Activated CD4-positive, alpha-beta memory T cell treated with anti-CD3 and anti-CD28 coated beads for 36 hours (primary cell): ENCODE measurements around the gene NPBWR2. TPM values are rescaled to one million over a fixed set of nuclear protein-coding genes. Genes with fewer than 3 reads are reported as not detected.

Experiments
- CTCF ChIA-PET: fragments of 350-600 bp; sonication (Branson Sonifier 250); formaldehyde crosslinking; loops from one replicate; lab custom pipeline; 2021; ENCODE audit warnings: antibody characterized with exemption, inconsistent platforms; lab: Charles Lee
- POLR2A ChIA-PET: fragments of 350-600 bp; sonication (Branson Sonifier 250); formaldehyde crosslinking; loops from one replicate; lab custom pipeline; 2021; ENCODE audit warnings: antibody characterized with exemption; lab: Charles Lee
- DNase-seq: peaks from one replicate; pipeline ENCODE4 v3.0.0-alpha.2; 2020
- H3K27ac Mint-ChIP-seq: one replicate; pipeline ENCODE4 v1.8.0; 2021; ENCODE audit warnings: mixed read lengths
- H3K27me3 Mint-ChIP-seq: one replicate; pipeline ENCODE4 v1.8.0; 2021; ENCODE audit warnings: mixed read lengths
- H3K36me3 Mint-ChIP-seq: one replicate; pipeline ENCODE4 v1.8.0; 2021; ENCODE audit warnings: mixed read lengths
- H3K4me1 Mint-ChIP-seq: one replicate; pipeline ENCODE4 v1.8.0; 2021; ENCODE audit warnings: low read depth, mixed read lengths
- H3K4me3 Mint-ChIP-seq: one replicate; pipeline ENCODE4 v1.8.0; 2021; ENCODE audit warnings: mild to moderate bottlenecking, mixed read lengths
- H3K9me3 Mint-ChIP-seq: one replicate; pipeline ENCODE4 v1.8.0; 2021; ENCODE audit warnings: mixed read lengths
- intact Hi-C: fragments of 100-400 bp; cut with micrococcal nuclease; formaldehyde crosslinking; loops from one replicate; pipeline ENCODE4 v1.15.1; 2023
- total RNA-seq, 2 experiments: library from RNA; stranded (reverse); gene quantifications; one replicate each; pipeline ENCODE4 v1.2.3, GENCODE V29; 2021

The NPBWR2 gene
- total RNA-seq, 2 experiments from 2014 or later: not detected

GRCh38 chr20:64064145-64064698 lies 43.1 kb downstream of the NPBWR2 start:
- intact Hi-C loops: loop anchor here (10.0 kb wide), 3 partner anchors 61 to 529 kb away; partner anchors contain the start of genes DNAJC5 and PTK6
- POLR2A ChIA-PET: interaction anchor here (1.2 kb wide), 1 partner anchor 84 kb away, joined by 4 read pairs; the partner anchor contains the start of gene PRPF6
- Mint-ChIP-seq H3K36me3 (no peaks in the 10 kb centered on the region), H3K27me3 (no peaks in the 10 kb centered on the region), H3K4me3 (peak overlapping the region; percentile 85), H3K4me1 (peaks cover 42% of the 10 kb centered on the region), H3K27ac (peak overlapping the region; percentile 49), H3K9me3 (no peaks in the 10 kb centered on the region)
- CTCF ChIA-PET: interaction anchor here (0.8 to 1.1 kb wide), 2 partner anchors 15 to 56 kb away, joined by 3 to 4 read pairs; partner anchors contain the start of genes OPRL1 and RGS19
- no peak for DNase-seq

DNA sequence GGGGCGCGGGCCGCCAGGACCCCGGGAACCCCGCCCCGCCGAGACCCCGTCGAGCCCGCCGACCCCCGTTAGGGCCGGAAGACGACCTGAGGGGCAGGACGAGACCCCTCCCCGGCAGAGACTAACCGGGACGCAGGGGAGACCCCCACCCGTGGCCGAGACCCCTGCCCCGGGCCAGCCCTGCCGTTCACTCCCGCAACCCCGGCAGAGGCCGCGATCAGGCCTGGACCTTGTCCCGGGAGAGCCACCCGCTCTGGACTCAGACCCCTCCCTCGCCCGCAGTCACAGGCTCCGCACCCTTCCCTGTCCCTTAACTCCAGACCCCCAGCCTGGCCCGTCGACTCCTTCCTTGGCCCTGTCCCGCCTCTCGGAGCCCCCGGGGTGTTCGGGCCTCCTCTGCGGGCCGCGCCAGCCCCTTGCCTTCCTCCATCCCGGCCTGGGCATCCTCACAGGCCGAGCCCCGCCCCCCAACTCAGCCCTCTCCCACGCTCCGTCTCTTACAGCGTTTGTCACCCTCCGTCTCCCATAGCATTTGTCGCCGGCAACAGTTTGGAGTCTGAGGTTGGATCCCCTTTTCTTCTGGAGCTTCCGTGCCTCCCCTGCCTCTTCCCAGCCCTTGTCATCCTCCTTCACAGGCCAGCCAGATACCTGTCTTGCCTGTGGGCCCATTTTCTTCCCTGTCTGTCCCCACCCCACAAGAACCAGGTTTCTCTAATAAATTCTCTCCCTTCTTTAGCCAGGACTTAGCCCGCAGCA lies 43.8 kb downstream of the NPBWR2 start:
- POLR2A ChIA-PET: interaction anchor here (0.6 to 1.9 kb wide), 5 partner anchors 16 to 366 kb away, joined by 3 to 4 read pairs (median 3); partner anchors contain the start of genes OPRL1, PRPF6 and RGS19
- H3K27ac Mint-ChIP-seq: peak overlapping the region; percentile 69
- DNase-seq: peak; percentile 55
- H3K27me3 Mint-ChIP-seq: no peaks in the 10 kb centered on the region
- intact Hi-C loops: loop anchor here (1.0 to 10.0 kb wide), 5 partner anchors 15 to 529 kb away; partner anchors contain the start of genes DNAJC5, PTK6 and UCKL1
- peak overlapping the region; percentile 85 for H3K4me3 Mint-ChIP-seq
- H3K4me1 Mint-ChIP-seq: peaks cover 42% of the 10 kb centered on the region
- no peaks in the 10 kb centered on the region for H3K9me3 Mint-ChIP-seq
- no peaks in the 10 kb centered on the region for H3K36me3 Mint-ChIP-seq
- CTCF ChIA-PET: interaction anchor here (0.6 to 1.8 kb wide), 8 partner anchors 13 to 526 kb away, joined by 3 to 14 read pairs (median 4); partner anchors contain the start of genes OPRL1, PRPF6, PTK6 and RGS19

DNA sequence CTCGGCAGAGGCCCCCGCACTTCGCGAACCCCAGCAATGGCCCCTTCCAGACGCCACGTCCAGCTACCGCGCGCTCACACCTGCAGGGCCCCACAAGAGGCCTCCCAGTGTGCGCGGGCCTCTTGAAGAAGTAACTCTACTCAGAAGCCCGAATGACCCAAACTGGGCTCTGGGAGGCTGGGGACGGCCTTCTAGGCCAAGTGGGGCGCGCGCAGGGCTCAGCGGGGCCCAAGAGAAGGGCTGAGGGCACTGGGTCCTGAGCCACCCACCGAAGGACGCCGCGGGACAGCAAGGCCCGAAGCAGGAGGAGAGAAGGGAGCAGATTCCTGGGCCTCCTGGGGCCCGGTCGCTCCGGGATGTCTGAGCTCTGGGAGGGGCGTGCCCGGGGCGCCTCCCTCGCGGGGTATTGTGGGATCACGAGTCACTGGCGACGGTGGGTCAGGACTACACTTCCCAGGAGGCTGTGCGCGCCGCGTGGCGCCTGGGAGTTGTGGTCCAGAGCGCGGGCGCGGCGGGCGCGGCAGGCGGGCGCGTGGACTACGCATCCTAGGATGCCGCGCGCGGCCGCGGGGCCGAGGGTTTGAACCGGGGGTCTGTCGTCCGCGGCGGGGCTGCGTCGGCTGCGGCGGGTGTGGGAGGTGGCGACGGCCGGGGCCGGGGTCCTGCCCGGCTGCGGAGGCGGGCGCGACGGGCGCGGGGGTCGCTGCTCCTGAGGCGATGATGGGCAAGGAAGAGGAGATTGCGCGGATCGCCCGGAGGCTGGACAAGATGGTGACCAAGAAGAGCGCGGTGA lies 44.6 kb downstream of the NPBWR2 start, which contains the start of gene TCEA2:
Gene TCEA2 (plus strand): TSS at position 603 of the 793 bp plus-strand sequence. CDS start 115 bp downstream, at position 718.
- peak; percentile 97 for DNase-seq
- H3K9me3 Mint-ChIP-seq: no peaks in the 10 kb centered on the region
- H3K4me3 Mint-ChIP-seq: peak within 1 kb of the TSS; percentile 85
- H3K27me3 Mint-ChIP-seq: no peaks in the 10 kb centered on the region
- POLR2A ChIA-PET: interaction anchor here (0.6 to 1.9 kb wide), 6 partner anchors 9 to 366 kb away, joined by 3 to 4 read pairs (median 3); partner anchors contain the start of genes OPRL1, PRPF6 and RGS19
- CTCF ChIA-PET: interaction anchor here (0.5 to 1.8 kb wide), 9 partner anchors 14 to 1160 kb away, joined by 3 to 14 read pairs (median 4); partner anchors contain the start of genes PRPF6 and PTK6
- H3K36me3 Mint-ChIP-seq: no peaks in the 10 kb centered on the region
- peaks cover 44% of the 10 kb centered on the region for H3K4me1 Mint-ChIP-seq
- intact Hi-C loops: loop anchor here (1.0 to 10.0 kb wide), 6 partner anchors 16 to 528 kb away; partner anchors contain the start of genes DNAJC5, PTK6 and UCKL1
- H3K27ac Mint-ChIP-seq: peak within 1 kb of the TSS; percentile 69

DNA sequence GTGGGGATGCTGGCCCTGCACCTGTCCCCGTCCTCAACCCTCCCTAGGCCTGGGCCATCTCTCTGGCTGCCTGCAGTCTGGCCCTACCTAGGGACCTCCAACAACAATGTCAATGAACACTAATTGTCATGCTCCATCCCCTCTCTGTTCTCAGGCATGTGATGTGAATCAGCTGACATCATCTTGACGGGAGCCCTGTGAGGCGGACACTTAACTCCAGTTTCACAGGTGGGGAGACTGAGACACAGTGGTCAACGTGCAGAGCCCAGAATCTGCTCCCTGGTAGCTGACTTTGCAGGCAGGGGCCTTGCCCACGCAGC lies 45.1 kb downstream of the NPBWR2 start:
- no peak for DNase-seq
- ChIA-PET CTCF (interaction anchor here (0.6 to 1.8 kb wide), 8 partner anchors 14 to 524 kb away, joined by 3 to 14 read pairs (median 4); partner anchors contain the start of genes PRPF6 and PTK6), POLR2A (interaction anchor here (0.7 to 1.9 kb wide), 5 partner anchors 9 to 82 kb away, joined by 3 to 4 read pairs (median 3); partner anchors contain the start of genes OPRL1, PRPF6 and RGS19)
- H3K4me3 Mint-ChIP-seq: peak overlapping the region; percentile 85
- intact Hi-C loops: loop anchor here (1.0 to 10.0 kb wide), 4 partner anchors 63 to 527 kb away; partner anchors contain the start of genes DNAJC5 and PTK6
- no peak overlapping the region for H3K27ac Mint-ChIP-seq
- no peaks in the 10 kb centered on the region for H3K36me3 Mint-ChIP-seq
- H3K4me1 Mint-ChIP-seq: peaks cover 45% of the 10 kb centered on the region
- no peaks in the 10 kb centered on the region for H3K9me3 Mint-ChIP-seq
- no peaks in the 10 kb centered on the region for H3K27me3 Mint-ChIP-seq

- peaks cover 14% of the 10 kb centered on the region for H3K4me1 Mint-ChIP-seq
- ChIA-PET POLR2A (interaction anchor here (0.6 kb wide), 1 partner anchor 79 kb away, joined by 3 read pairs; the partner anchor contains the start of gene SAMD10), CTCF (interaction anchor here (1.0 to 5.8 kb wide), 3 partner anchors 20 to 79 kb away, joined by 3 to 38 read pairs (median 28); partner anchors contain the start of genes C20orf204, OPRL1, PRPF6 and RGS19)
- intact Hi-C loops: no loop called here
- no peak for DNase-seq
- H3K9me3 Mint-ChIP-seq: no peaks in the 10 kb centered on the region
- no peaks in the 10 kb centered on the region for H3K36me3 Mint-ChIP-seq
- H3K4me3 Mint-ChIP-seq: peak overlapping the region; percentile 55
- peaks cover 10% of the 10 kb centered on the region for H3K27me3 Mint-ChIP-seq
- H3K27ac Mint-ChIP-seq: peak overlapping the region; percentile 39
These were observed 48.8 kb downstream of the NPBWR2 start for GRCh38 chr20:64058536-64058935.

DNA sequence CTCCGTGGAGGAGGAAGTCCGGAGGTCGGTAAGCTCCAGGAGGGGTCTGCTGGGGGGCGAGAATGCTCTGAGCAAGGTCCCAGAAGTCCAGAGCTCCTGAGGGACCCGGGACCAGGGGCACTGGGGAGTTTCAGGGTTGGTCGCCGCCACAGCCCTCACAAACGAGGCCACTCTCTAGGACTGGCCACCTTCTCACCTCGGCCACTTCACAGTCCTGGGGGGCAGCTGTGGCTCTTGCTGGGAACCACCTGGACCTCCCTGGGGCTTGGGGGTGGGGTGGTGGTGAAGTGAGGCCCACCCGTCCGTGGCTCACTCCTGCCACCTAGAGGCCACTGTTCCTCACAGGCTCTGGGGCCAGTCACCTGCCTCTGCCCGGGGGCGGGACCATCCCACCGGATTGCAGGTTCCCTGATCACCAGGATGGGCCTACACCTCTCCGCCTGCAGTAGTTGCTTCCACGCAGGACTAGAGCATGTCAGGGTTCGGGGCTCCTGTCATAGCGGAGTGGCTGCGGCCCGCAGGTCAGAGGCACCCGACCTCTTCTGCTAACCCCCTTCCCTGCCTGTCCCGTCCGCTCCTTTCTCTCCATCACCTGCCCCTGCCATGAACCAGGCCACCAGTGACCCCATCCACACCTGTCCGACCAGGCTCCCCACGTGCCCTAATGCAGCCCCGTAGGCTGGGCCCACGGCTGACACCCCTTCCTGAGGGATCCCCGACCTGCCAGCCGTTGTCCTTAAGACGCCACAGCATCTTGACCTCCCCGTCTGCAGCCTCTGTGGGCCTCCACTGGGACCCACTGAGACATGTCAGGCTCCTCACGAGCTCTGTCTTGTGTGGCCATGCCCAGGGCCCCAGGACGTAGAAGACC lies 49.5 kb downstream of the NPBWR2 start:
- H3K27me3 Mint-ChIP-seq: peaks cover 15% of the 10 kb centered on the region
- intact Hi-C loops: loop anchor here (1.0 kb wide), 1 partner anchor 19 kb away; no protein-coding TSS in a partner anchor
- ChIA-PET POLR2A (interaction anchor here (0.6 to 1.5 kb wide), 5 partner anchors 19 to 186 kb away, joined by 3 to 5 read pairs (median 4); partner anchors contain the start of genes PRPF6 and SAMD10), CTCF (interaction anchor here (0.6 to 5.8 kb wide), 14 partner anchors 8 to 520 kb away, joined by 3 to 38 read pairs (median 3); partner anchors contain the start of genes C20orf204, OPRL1, PRPF6 and RGS19)
- peak overlapping the region; percentile 39 for H3K27ac Mint-ChIP-seq
- H3K4me3 Mint-ChIP-seq: peak overlapping the region; percentile 55
- DNase-seq: peak; percentile 88
- peaks cover 14% of the 10 kb centered on the region for H3K4me1 Mint-ChIP-seq
- no peaks in the 10 kb centered on the region for H3K36me3 Mint-ChIP-seq
- no peaks in the 10 kb centered on the region for H3K9me3 Mint-ChIP-seq

DNA sequence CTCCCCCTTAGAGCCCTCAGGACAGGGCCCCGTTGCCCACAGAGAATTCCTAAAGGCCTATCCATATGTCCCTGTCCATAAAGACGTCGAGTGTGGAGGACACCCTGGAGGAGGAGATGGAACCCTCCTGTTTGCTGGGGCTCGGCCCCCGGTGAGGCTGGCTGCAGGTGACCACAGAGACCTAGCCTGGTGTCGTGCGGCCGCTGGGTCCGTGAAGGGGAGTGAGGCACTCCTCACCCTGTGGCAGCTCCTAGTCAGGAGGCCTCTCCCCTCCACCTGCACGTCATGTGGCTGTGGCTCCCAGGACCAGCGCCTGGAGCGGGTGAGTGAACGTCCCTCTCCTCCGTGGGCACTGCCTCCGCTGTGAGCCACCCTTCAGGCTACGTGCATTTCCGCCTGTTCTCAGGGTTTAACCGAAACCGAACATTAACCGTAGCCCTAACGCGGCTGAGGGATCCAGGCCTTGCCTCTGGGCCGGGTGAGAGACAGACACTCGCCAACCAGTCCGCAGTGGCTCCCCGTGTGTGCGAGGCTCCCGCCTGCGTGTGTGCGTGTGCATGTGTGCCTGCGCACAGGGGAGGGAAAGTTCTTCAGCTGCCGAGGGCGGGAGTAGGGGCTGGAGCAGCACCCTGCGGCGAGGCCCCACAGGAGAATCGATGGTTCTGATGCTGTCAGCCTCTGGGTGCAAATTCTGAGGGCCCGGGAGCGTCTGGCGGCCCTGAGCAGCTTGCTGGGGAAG lies 50.3 kb downstream of the NPBWR2 start:
- no peaks in the 10 kb centered on the region for H3K9me3 Mint-ChIP-seq
- no peak for DNase-seq
- no peaks in the 10 kb centered on the region for H3K36me3 Mint-ChIP-seq
- H3K27me3 Mint-ChIP-seq: peaks cover 18% of the 10 kb centered on the region
- H3K27ac Mint-ChIP-seq: no peak overlapping the region
- peaks cover 14% of the 10 kb centered on the region for H3K4me1 Mint-ChIP-seq
- CTCF ChIA-PET: interaction anchor here (0.6 to 5.8 kb wide), 13 partner anchors 8 to 519 kb away, joined by 3 to 38 read pairs (median 3); partner anchors contain the start of genes C20orf204, OPRL1, PRPF6 and SAMD10
- H3K4me3 Mint-ChIP-seq: peak overlapping the region; percentile 55
- POLR2A ChIA-PET: interaction anchor here (0.6 to 1.5 kb wide), 4 partner anchors 18 to 185 kb away, joined by 3 to 5 read pairs (median 4); partner anchors contain the start of gene PRPF6
- intact Hi-C loops: loop anchor here (1.0 kb wide), 1 partner anchor 18 kb away; no protein-coding TSS in a partner anchor

DNA sequence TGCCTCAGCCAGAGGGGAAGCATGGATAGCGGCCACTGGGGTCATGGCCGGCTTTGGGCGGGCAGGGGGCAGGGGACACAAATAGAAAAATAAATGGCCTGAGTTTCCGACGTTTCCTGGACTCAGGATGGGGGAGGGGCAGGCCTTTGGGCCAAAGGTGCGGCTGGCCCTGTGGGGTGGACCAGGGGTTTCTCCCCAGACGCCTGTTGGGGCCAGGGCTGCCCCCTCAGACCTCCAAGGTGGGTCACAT lies 50.8 kb downstream of the NPBWR2 start:
- CTCF ChIA-PET: interaction anchor here (1.5 to 5.8 kb wide), 2 partner anchors 77 to 191 kb away, joined by 3 to 28 read pairs; partner anchors contain the start of genes PRPF6, SAMD10 and TPD52L2
- POLR2A ChIA-PET: interaction anchor here (1.5 kb wide), 1 partner anchor 18 kb away, joined by 5 read pairs; no protein-coding TSS in a partner anchor
- Mint-ChIP-seq H3K27ac (no peak overlapping the region), H3K27me3 (peaks cover 23% of the 10 kb centered on the region), H3K36me3 (no peaks in the 10 kb centered on the region), H3K9me3 (no peaks in the 10 kb centered on the region), H3K4me1 (peaks cover 14% of the 10 kb centered on the region), H3K4me3 (no peak overlapping the region)
- no peak for DNase-seq
- intact Hi-C loops: no loop called here

DNA sequence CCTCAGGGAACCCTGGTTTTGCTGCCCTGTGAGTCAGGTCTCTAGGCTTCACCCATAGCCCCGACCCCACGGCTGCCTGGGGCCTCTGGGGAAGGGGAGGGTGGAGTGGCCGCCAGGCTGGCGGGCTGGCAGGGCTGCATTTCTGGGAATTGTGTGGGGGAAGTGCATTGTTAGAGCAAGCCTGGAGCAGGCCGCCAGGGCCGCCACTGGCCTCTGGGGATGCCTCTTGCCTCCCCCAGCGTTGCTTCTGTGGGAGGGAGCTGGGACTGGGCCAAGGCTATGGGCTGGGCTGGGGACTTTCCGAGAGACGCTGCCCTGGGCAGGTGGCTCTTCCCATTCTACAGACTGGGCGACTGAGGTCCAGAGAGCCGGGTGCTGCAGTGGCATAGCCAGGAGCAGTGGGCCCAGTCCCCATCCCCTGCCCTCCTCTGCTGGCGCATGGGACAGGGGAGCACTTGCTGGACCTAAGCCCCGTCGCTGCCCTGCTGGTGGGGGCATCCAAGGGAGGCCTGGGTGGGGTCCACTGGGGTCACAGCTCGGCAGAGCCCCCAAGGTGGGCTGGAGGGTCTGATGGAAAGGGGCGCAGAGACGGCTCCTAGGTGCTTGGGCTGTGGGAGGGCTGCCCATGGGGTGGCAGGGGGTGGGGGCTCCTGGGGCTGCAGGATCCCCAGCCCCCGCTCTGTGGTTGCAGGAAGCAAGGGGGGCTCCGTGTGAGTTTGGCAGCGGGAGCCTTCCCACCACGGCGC lies 51.3 kb downstream of the NPBWR2 start:
- H3K4me3 Mint-ChIP-seq: no peak overlapping the region
- intact Hi-C loops: no loop called here
- H3K27ac Mint-ChIP-seq: no peak overlapping the region
- CTCF ChIA-PET: interaction anchor here (1.5 to 5.8 kb wide), 2 partner anchors 76 to 191 kb away, joined by 3 to 28 read pairs; partner anchors contain the start of genes PRPF6, SAMD10 and TPD52L2
- H3K36me3 Mint-ChIP-seq: no peaks in the 10 kb centered on the region
- H3K4me1 Mint-ChIP-seq: peaks cover 14% of the 10 kb centered on the region
- no peaks in the 10 kb centered on the region for H3K9me3 Mint-ChIP-seq
- POLR2A ChIA-PET: interaction anchor here (1.5 kb wide), 1 partner anchor 17 kb away, joined by 5 read pairs; no protein-coding TSS in a partner anchor
- no peak for DNase-seq
- H3K27me3 Mint-ChIP-seq: peaks cover 26% of the 10 kb centered on the region
